ENCODE results near the gene C5AR1.

Gene C5AR1

GRCh38 chr19:47371261-47371660, 61.6 kb downstream of the C5AR1 start:
- no peak for DNase-seq

Data from T-helper 9 cell (primary cell).